ENCODE measurements around the gene FOXA1.

FOXA1 gene

GRCh38 chr14:37553935-37554550 is 41.0 kb downstream of the FOXA1 start:
- DNase-seq: no peak

GRCh38 chr14:37551119-37551518 is 43.9 kb downstream of the FOXA1 start:
- no peak for DNase-seq

GRCh38 chr14:37550511-37550910 is 44.5 kb downstream of the FOXA1 start:
- no peak for DNase-seq

GRCh38 chr14:37546621-37547447 is 48.2 kb downstream of the FOXA1 start:
- DNase-seq: no peak

GRCh38 chr14:37545174-37545573 is 49.9 kb downstream of the FOXA1 start:
- no peak for DNase-seq

- DNase-seq: no peak
Observed at GRCh38 chr14:37544407-37544806, 50.6 kb downstream of the FOXA1 start.

GRCh38 chr14:37539992-37540391 is 55.1 kb downstream of the FOXA1 start:
- no peak for DNase-seq

Data from CD4-positive, alpha-beta T cell treated with Interleukin-17A for 1 hour (primary cell).